MCF 10A (cell line): ENCODE measurements around the gene PRKN. TPM values are rescaled to one million over a fixed set of nuclear protein-coding genes. Genes with fewer than 3 reads are reported as not detected.

ENCODE experiments used
- BruUV-seq: library from RNA; stranded (reverse); fragments of 400-500 nt; replicated peaks from 2 replicates; lab custom pipeline; 2021; lab: Mats Ljungman, UMichigan
- CTCF ChIA-PET: fragments of 300-600 bp; sonication (Branson Sonifier 250); formaldehyde crosslinking; extraction: SDS; loops from one replicate; lab custom pipeline; 2021; ENCODE audit warnings: antibody characterized with exemption, inconsistent platforms; lab: Yijun Ruan, JAX
- POLR2A ChIA-PET: fragments of 300-600, 350-650 bp; sonication (Branson Sonifier 250); formaldehyde crosslinking; extraction: SDS; loops from one replicate; lab custom pipeline; 2020; ENCODE audit warnings: antibody characterized with exemption, inconsistent platforms; lab: Yijun Ruan, JAX
- DNase-seq: peaks from one replicate; pipeline ENCODE4 v3.0.0-alpha.2; 2018; ENCODE audit not compliant: unreplicated experiment
- H3K27ac Mint-ChIP-seq: one replicate; pipeline ENCODE4 v1.8.0; 2022; ENCODE audit warnings: mild to moderate bottlenecking, low read depth, mixed read lengths; ENCODE audit not compliant: unreplicated experiment
- H3K27me3 Mint-ChIP-seq: one replicate; pipeline ENCODE4 v1.8.0; 2022; ENCODE audit warnings: mixed read lengths; ENCODE audit not compliant: insufficient read depth, unreplicated experiment
- H3K36me3 Mint-ChIP-seq: one replicate; pipeline ENCODE4 v1.8.0; 2022; ENCODE audit warnings: mild to moderate bottlenecking, moderate library complexity, mixed read lengths; ENCODE audit not compliant: insufficient read depth, unreplicated experiment
- H3K4me1 Mint-ChIP-seq: one replicate; pipeline ENCODE4 v1.8.0; 2022; ENCODE audit warnings: mixed read lengths; ENCODE audit not compliant: insufficient read depth, unreplicated experiment
- H3K4me3 Mint-ChIP-seq: one replicate; pipeline ENCODE4 v1.8.0; 2022; ENCODE audit warnings: mild to moderate bottlenecking, moderate library complexity, mixed read lengths; ENCODE audit not compliant: unreplicated experiment
- H3K9me3 Mint-ChIP-seq: one replicate; pipeline ENCODE4 v1.8.0; 2022; ENCODE audit warnings: mixed read lengths; ENCODE audit not compliant: unreplicated experiment
- intact Hi-C: fragments of 100-400 bp; cut with micrococcal nuclease; formaldehyde crosslinking; loops from 2 replicates; pipeline ENCODE4 v1.14.1; 2022
- total RNA-seq: library from RNA; stranded (reverse); gene quantifications from 2 replicates; pipeline ENCODE4 v1.2.3, GENCODE V29; 2022
- TF ChIP-seq, protein P1 (sequence below): fragments of 200-600 bp; IDR thresholded peaks from one replicate; pipeline ENCODE4 v1.8.0; 2022; ENCODE audit warnings: antibody characterized with exemption, mild to moderate bottlenecking; ENCODE audit not compliant: unreplicated experiment

The PRKN gene
- total RNA-seq, 1 experiment from 2014 or later: 2.5 TPM

DNA sequence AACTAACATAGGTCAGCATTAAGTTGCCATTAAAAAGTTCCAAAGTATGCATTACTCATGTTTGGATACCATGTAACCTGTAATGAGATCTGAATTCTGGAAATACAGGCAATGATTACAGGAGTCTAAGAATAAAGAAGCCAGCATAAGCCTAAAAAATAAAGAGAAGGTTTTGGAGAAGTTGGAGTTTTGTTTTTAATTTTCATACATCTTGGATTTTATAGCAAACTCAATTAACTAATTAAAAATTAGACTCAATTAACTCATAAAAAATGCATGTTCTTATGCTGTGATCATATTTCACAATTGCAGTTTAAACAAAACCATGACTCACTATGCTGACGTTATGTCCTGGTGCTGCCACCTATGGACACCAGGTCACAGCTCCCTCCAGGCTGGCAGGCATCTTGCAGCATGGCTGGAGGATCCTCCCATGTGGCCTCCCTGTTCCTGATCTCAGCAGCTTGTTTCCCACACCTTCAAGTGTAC, 804.9 kb downstream of the PRKN start:
- peak overlapping the region; percentile 77 for H3K27ac Mint-ChIP-seq
- CTCF ChIA-PET: interaction anchor here (0.8 kb wide), 1 partner anchor 484 kb away, joined by 5 read pairs; no protein-coding TSS in a partner anchor

DNA sequence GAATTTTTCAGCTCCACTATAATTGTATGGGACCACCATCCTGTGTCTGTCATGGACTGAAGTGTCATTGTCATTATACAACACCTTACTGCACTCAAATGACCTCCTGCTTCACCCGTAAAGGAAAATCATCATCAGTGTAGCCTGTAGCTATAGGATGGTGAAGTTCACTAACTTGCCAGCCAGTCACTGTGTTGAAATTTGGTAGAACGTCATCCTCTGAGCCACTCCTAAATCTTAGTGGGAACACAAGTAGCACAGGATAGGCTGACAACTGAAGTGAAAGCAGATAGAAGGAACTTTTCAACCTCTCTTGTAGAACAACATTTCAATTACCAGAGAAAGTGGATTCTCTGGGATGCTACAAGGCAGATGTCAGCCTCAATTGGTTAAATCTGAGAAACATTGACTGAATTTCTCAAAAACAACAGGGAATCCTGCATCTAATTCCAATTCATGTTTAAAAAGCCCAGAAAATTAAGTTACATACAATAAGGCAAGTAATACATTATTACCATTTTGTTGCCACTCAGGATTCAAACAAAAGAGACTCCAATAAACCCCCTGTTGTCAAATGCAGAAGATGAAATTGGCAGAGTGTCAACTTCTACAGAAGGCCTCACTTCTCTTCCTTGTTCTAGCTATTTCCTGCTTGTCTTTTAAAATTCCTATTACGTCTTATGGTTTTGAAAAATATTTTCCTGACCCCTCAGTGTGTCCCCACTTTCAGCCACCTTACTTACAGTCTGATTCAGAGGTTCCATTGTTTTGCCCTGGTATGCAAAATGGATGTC, 805.8 kb downstream of the PRKN start:
- DNase-seq: peak; percentile 78
- intact Hi-C loops: loop anchor here (2.0 to 10.0 kb wide), 4 partner anchors 174 to 517 kb away; no protein-coding TSS in a partner anchor
- ChIA-PET POLR2A (interaction anchor here (0.7 to 1.9 kb wide), 2 partner anchors 147 to 515 kb away, joined by 3 to 6 read pairs; no protein-coding TSS in a partner anchor), CTCF (interaction anchor here (0.6 to 1.1 kb wide), 4 partner anchors 22 to 503 kb away, joined by 3 to 4 read pairs (median 3); no protein-coding TSS in a partner anchor)
- Mint-ChIP-seq H3K36me3 (no peaks in the 10 kb centered on the region), H3K4me3 (no peak overlapping the region), H3K9me3 (no peaks in the 10 kb centered on the region), H3K4me1 (peaks cover 20% of the 10 kb centered on the region), H3K27me3 (no peaks in the 10 kb centered on the region), H3K27ac (peak overlapping the region; percentile 77)
- TF ChIP-seq, protein P1, sequence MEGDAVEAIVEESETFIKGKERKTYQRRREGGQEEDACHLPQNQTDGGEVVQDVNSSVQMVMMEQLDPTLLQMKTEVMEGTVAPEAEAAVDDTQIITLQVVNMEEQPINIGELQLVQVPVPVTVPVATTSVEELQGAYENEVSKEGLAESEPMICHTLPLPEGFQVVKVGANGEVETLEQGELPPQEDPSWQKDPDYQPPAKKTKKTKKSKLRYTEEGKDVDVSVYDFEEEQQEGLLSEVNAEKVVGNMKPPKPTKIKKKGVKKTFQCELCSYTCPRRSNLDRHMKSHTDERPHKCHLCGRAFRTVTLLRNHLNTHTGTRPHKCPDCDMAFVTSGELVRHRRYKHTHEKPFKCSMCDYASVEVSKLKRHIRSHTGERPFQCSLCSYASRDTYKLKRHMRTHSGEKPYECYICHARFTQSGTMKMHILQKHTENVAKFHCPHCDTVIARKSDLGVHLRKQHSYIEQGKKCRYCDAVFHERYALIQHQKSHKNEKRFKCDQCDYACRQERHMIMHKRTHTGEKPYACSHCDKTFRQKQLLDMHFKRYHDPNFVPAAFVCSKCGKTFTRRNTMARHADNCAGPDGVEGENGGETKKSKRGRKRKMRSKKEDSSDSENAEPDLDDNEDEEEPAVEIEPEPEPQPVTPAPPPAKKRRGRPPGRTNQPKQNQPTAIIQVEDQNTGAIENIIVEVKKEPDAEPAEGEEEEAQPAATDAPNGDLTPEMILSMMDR: no peak
- TSS peak; percentile 88 for BruUV-seq

More for the DNA sequence above, 804.9 kb downstream of the PRKN start:
- intact Hi-C loops: loop anchor here (2.0 to 10.0 kb wide), 4 partner anchors 175 to 518 kb away; no protein-coding TSS in a partner anchor
- H3K4me3 Mint-ChIP-seq: no peak overlapping the region
- BruUV-seq: no TSS peak
- H3K4me1 Mint-ChIP-seq: peaks cover 17% of the 10 kb centered on the region
- no peaks in the 10 kb centered on the region for H3K36me3 Mint-ChIP-seq
- H3K9me3 Mint-ChIP-seq: no peaks in the 10 kb centered on the region
- no peaks in the 10 kb centered on the region for H3K27me3 Mint-ChIP-seq
- TF ChIP-seq, protein P1: peak; percentile 30
- peak; percentile 88 for DNase-seq
- POLR2A ChIA-PET: interaction anchor here (0.5 kb wide), 1 partner anchor 312 kb away, joined by 3 read pairs; no protein-coding TSS in a partner anchor

DNA sequence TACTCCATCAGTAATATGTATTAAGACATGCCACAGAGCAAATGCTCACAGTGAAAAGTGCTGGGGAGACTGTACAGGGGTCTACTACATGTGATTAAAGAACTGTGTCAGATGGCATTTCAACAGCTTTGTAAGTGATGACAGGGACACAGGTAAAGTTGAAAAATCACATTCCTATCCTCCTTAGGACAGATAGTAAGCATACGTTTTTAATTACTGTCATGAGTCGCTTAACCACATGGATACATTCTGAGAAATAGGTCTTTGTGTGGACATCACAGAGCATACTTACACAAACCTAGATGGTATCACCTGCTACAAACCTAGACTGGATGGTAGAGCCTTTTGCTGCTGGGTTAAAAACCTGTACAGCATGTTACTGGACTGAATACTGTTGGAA, 807.9 kb downstream of the PRKN start:
- Mint-ChIP-seq H3K9me3 (no peaks in the 10 kb centered on the region), H3K27me3 (no peaks in the 10 kb centered on the region), H3K36me3 (no peaks in the 10 kb centered on the region), H3K4me3 (no peak overlapping the region), H3K27ac (no peak overlapping the region), H3K4me1 (peaks cover 20% of the 10 kb centered on the region)
- TF ChIP-seq, protein P1: no peak
- no peak for DNase-seq
- no TSS peak for BruUV-seq
- ChIA-PET CTCF (interaction anchor here (0.6 to 1.0 kb wide), 2 partner anchors 53 to 300 kb away, joined by 3 to 7 read pairs; no protein-coding TSS in a partner anchor), POLR2A (no interaction called here)
- intact Hi-C loops: loop anchor here (5.0 to 10.0 kb wide), 3 partner anchors 172 to 515 kb away; no protein-coding TSS in a partner anchor
